Tibial nerve (tissue), 4 donors: ENCODE results near the gene RCE1. TPM values are rescaled to one million over a fixed set of nuclear protein-coding genes. Genes with fewer than 3 reads are reported as not detected.

Source experiments
- DNase-seq, 2 donors: peaks; one replicate each; pipeline ENCODE4 v3.0.0-alpha.2; 2019; ENCODE audit warnings: low spot score in 2 of 2
- H3K27ac ChIP-seq, 4 donors: fragments of 200-600 bp; sonication (generic) in 3 of 4; one replicate each; pipeline ENCODE4 v1.5.1; 2017 to 2019; ENCODE audit warnings: mild to moderate bottlenecking in 1 of 4
- H3K27me3 ChIP-seq, 2 donors: fragments of 200-600 bp; sonication (generic) in 1 of 2; one replicate each; pipeline versions ENCODE4 v1.5.1 to v1.6.0; 2017 to 2019
- H3K36me3 ChIP-seq, 3 donors: fragments of 200-600 bp; sonication (generic); one replicate each; pipeline ENCODE4 v1.5.1; 2018 to 2019
- H3K4me1 ChIP-seq, 4 donors: fragments of 200-600 bp; sonication (generic) in 3 of 4; one replicate each; pipeline ENCODE4 v1.5.1; 2017 to 2019
- H3K4me3 ChIP-seq, 4 donors: fragments of 200-600 bp; sonication (generic) in 3 of 4; one replicate each; pipeline ENCODE4 v1.5.1; 2017 to 2019; ENCODE audit warnings: mild to moderate bottlenecking in 1 of 4, moderate library complexity in 1 of 4
- H3K9me3 ChIP-seq, 4 donors: fragments of 200-600 bp; sonication (generic) in 3 of 4; one replicate each; pipeline ENCODE4 v1.5.1; 2017 to 2019
- CTCF ChIP-seq, 5 experiments: fragments of 200-600 bp in 3 of 5; fragments of 450-650 bp in 2 of 5; sonication (generic) in 3 of 5; IDR thresholded peaks; one replicate each; pipeline ENCODE4 v1.5.1; 2016 to 2019; ENCODE audit warnings: antibody characterized with exemption in 5 of 5, mild to moderate bottlenecking in 3 of 5, moderate library complexity in 2 of 5
- EP300 ChIP-seq, 2 donors: sonication (generic); formaldehyde crosslinking; IDR thresholded peaks; one replicate each; pipeline ENCODE4 v1.6.1; 2017; ENCODE audit warnings: antibody characterized with exemption in 2 of 2, mild to moderate bottlenecking in 1 of 2
- POLR2A ChIP-seq, 2 donors: fragments of 450-650 bp; IDR thresholded peaks; one replicate each; pipeline ENCODE4 v1.6.1; 2017; ENCODE audit warnings: antibody characterized with exemption in 2 of 2, mild to moderate bottlenecking in 2 of 2, moderate library complexity in 2 of 2
- WGBS, 2 donors: methylation state at CpG; one replicate each; pipeline ENCODE4 v1.1.5; 2018; 5-methylcytosine and 5-hydroxymethylcytosine counted together
- total RNA-seq, 4 donors: library from RNA; depleted of rRNA; stranded (reverse); fragments of >200 nt; gene quantifications; one replicate each; pipeline ENCODE4 v1.1.0, GENCODE V29; 2016

RCE1 gene
- total RNA-seq, 4 donors from 2014 or later, result 18.1 to 25.8 (median 20.9) TPM

GRCh38 chr11:66880496-66881450, 37.5 kb downstream of the RCE1 start:
- Histone ChIP-seq H3K4me3 (no peak overlapping the region), H3K27me3 (no peaks in the 10 kb centered on the region), H3K4me1 (peaks cover 0 to 63% (median 27%) of the 10 kb centered on the region in 4 donors), H3K9me3 (no peaks in the 10 kb centered on the region), H3K36me3 (no peaks in the 10 kb centered on the region), H3K27ac (peak overlapping the region in 1 of 4 donors; percentile 80)
- DNase-seq, result no peak
- 54 to 73% methylated on average over 12 to 13 of the region's 14 CpGs for WGBS, 2 donors
- no peak for TF ChIP-seq CTCF (IDR thresholded peaks at IDR 0.05)
- TF ChIP-seq EP300 (IDR thresholded peaks at IDR 0.05), result no peak
- no peak for TF ChIP-seq POLR2A (IDR thresholded peaks at IDR 0.05)

- no peaks in the 10 kb centered on the region for H3K36me3 ChIP-seq
- H3K4me3 ChIP-seq, result no peak overlapping the region
- DNase-seq, result no peak
- H3K27me3 ChIP-seq, result no peaks in the 10 kb centered on the region
- no peak for TF ChIP-seq EP300 (IDR thresholded peaks at IDR 0.05)
- no peak for TF ChIP-seq CTCF (IDR thresholded peaks at IDR 0.05)
- no peak for TF ChIP-seq POLR2A (IDR thresholded peaks at IDR 0.05)
- peak overlapping the region in 2 of 4 donors; percentile 80 to 81 for H3K27ac ChIP-seq
- WGBS, 2 donors, result 91 to 96% methylated on average over 9 to 10 of the region's 10 CpGs
- no peaks in the 10 kb centered on the region for H3K9me3 ChIP-seq
- peaks cover 0 to 63% (median 29%) of the 10 kb centered on the region in 4 donors for H3K4me1 ChIP-seq
Observed at GRCh38 chr11:66881451-66881835, 38.2 kb downstream of the RCE1 start.

- no peaks in the 10 kb centered on the region for H3K27me3 ChIP-seq
- H3K4me3 ChIP-seq, result no peak overlapping the region
- DNase-seq, result no peak
- TF ChIP-seq EP300 (IDR thresholded peaks at IDR 0.05) (no peak), CTCF (IDR thresholded peaks at IDR 0.05) (no peak), POLR2A (IDR thresholded peaks at IDR 0.05) (no peak)
- H3K27ac ChIP-seq, result peak overlapping the region; percentile 17 to 81 (median 73)
- 64 to 68% methylated on average over 6 to 9 of the region's 9 CpGs for WGBS, 2 donors
- no peaks in the 10 kb centered on the region for H3K36me3 ChIP-seq
- peaks cover 0 to 66% (median 31%) of the 10 kb centered on the region in 4 donors for H3K4me1 ChIP-seq
- no peaks in the 10 kb centered on the region for H3K9me3 ChIP-seq
Observed at GRCh38 chr11:66881927-66882452, 38.7 kb downstream of the RCE1 start.

GRCh38 chr11:66882561-66883015, 39.3 kb downstream of the RCE1 start:
- H3K27ac ChIP-seq, result peak overlapping the region; percentile 17 to 81 (median 73)
- no peak for TF ChIP-seq CTCF (IDR thresholded peaks at IDR 0.05)
- no peak for TF ChIP-seq POLR2A (IDR thresholded peaks at IDR 0.05)
- TF ChIP-seq EP300 (IDR thresholded peaks at IDR 0.05), result no peak
- H3K36me3 ChIP-seq, result no peaks in the 10 kb centered on the region
- H3K4me1 ChIP-seq, result peaks cover 0 to 70% (median 34%) of the 10 kb centered on the region in 4 donors
- no peaks in the 10 kb centered on the region for H3K27me3 ChIP-seq
- H3K4me3 ChIP-seq, result peak overlapping the region in 2 of 4 donors; percentile 5 to 25
- 49 to 52% methylated on average over 14 of the region's 14 CpGs for WGBS, 2 donors
- no peaks in the 10 kb centered on the region for H3K9me3 ChIP-seq
- no peak for DNase-seq
